CD8-positive, alpha-beta memory T cell (primary cell): ENCODE data around the gene TMEM147. TPM values are rescaled to one million over a fixed set of nuclear protein-coding genes. Genes with fewer than 3 reads are reported as not detected.
A peak's percentile ranks its signal among the peaks of the same experiment; 100 is the strongest.

ENCODE experiments used
- CTCF ChIA-PET: fragments of 350-600 bp; sonication (Branson Sonifier 250); formaldehyde crosslinking; loops from one replicate; lab custom pipeline; 2021; ENCODE audit warnings: antibody characterized with exemption; lab: Charles Lee
- POLR2A ChIA-PET: fragments of 350-600 bp; sonication (Branson Sonifier 250); formaldehyde crosslinking; loops from one replicate; lab custom pipeline; 2021; ENCODE audit warnings: antibody characterized with exemption; lab: Charles Lee
- DNase-seq, 5 donors: peaks; one replicate each; pipeline versions ENCODE4 v3.0.0 to v3.0.0-alpha.2; 2020 to 2022; ENCODE audit warnings: mixed read lengths in 1 of 5
- H3K27ac ChIP-seq: one replicate; pipeline ENCODE4 v1.7.0; 2013; ENCODE audit warnings: low read depth, mild to moderate bottlenecking, low read length, moderate library complexity
- H3K27me3 ChIP-seq: 2 replicates; pipeline ENCODE4 v1.7.0; 2013; ENCODE audit warnings: low read length, mild to moderate bottlenecking; ENCODE audit not compliant: insufficient read depth, poor library complexity, severe bottlenecking
- H3K36me3 ChIP-seq: 2 replicates; pipeline ENCODE4 v1.7.0; 2013; ENCODE audit warnings: mild to moderate bottlenecking, low read length, moderate library complexity; ENCODE audit not compliant: insufficient read depth
- H3K4me1 ChIP-seq: 2 replicates; pipeline ENCODE4 v1.7.0; 2013; ENCODE audit warnings: mild to moderate bottlenecking, low read length, moderate library complexity; ENCODE audit not compliant: insufficient read depth
- H3K4me3 ChIP-seq: 2 replicates; pipeline ENCODE4 v1.7.0; 2013; ENCODE audit warnings: mild to moderate bottlenecking, low read length
- H3K9me3 ChIP-seq: 2 replicates; pipeline ENCODE4 v1.7.0; 2013; ENCODE audit warnings: mild to moderate bottlenecking, low read length
- H3K27ac Mint-ChIP-seq, 8 donors: one replicate each; pipeline ENCODE4 v1.8.0; 2020 to 2021; ENCODE audit warnings: mixed read lengths in 8 of 8, mild to moderate bottlenecking in 6 of 8, inconsistent platforms in 3 of 8, moderate library complexity in 3 of 8
- H3K27me3 Mint-ChIP-seq, 2 donors: one replicate each; pipeline ENCODE4 v1.8.0; 2020 to 2021; ENCODE audit warnings: mixed read lengths in 2 of 2, mild to moderate bottlenecking in 1 of 2, moderate library complexity in 1 of 2
- H3K36me3 Mint-ChIP-seq, 3 donors: one replicate each; pipeline ENCODE4 v1.8.0; 2020 to 2021; ENCODE audit warnings: mixed read lengths in 3 of 3, inconsistent platforms in 1 of 3, mild to moderate bottlenecking in 1 of 3
- H3K4me1 Mint-ChIP-seq, 3 donors: one replicate each; pipeline ENCODE4 v1.8.0; 2020 to 2021; ENCODE audit warnings: mixed read lengths in 3 of 3, inconsistent platforms in 1 of 3, mild to moderate bottlenecking in 1 of 3
- H3K4me3 Mint-ChIP-seq, 7 donors: one replicate each; pipeline ENCODE4 v1.8.0; 2020 to 2021; ENCODE audit warnings: mixed read lengths in 7 of 7, mild to moderate bottlenecking in 6 of 7, moderate library complexity in 4 of 7, inconsistent platforms in 2 of 7
- H3K9me3 Mint-ChIP-seq, 5 donors: one replicate each; pipeline ENCODE4 v1.8.0; 2020 to 2022; ENCODE audit warnings: mixed read lengths in 5 of 5, mild to moderate bottlenecking in 3 of 5, moderate library complexity in 2 of 5, inconsistent platforms in 1 of 5
- polyA plus RNA-seq: library from polyadenylated mRNA; unstranded; fragments of 300-500 nt; fragmentation: Illumina TruSeq; gene quantifications from one replicate; pipeline ENCODE4 v1.2.3, GENCODE V29; 2021
- total RNA-seq, 2 experiments: library from RNA; stranded (reverse); gene quantifications; one replicate each; pipeline ENCODE4 v1.2.3, GENCODE V29; 2021

TMEM147 gene
- total and polyA plus RNA-seq, 3 experiments from 2014 or later, result 82.6 to 175 (median 91.4) TPM

- Histone ChIP-seq H3K9me3 (no peaks in the 10 kb centered on the region), H3K27ac (no peak overlapping the region), H3K4me1 (peaks cover 8% of the 10 kb centered on the region), H3K36me3 (no peaks in the 10 kb centered on the region), H3K27me3 (peaks cover 11% of the 10 kb centered on the region), H3K4me3 (no peak overlapping the region)
- H3K27ac Mint-ChIP-seq, result no peak overlapping the region
- peaks cover 0 to 3% (median 0%) of the 10 kb centered on the region in 3 donors for H3K36me3 Mint-ChIP-seq
- ChIA-PET CTCF (interaction anchor here (1.4 kb wide), 1 partner anchor 9 kb away, joined by 6 read pairs; no protein-coding TSS in a partner anchor), POLR2A (no interaction called here)
- peaks cover 30 to 52% of the 10 kb centered on the region in 2 donors for H3K27me3 Mint-ChIP-seq
- peak overlapping the region; percentile 62 to 86 (median 71) for H3K4me3 Mint-ChIP-seq
- H3K4me1 Mint-ChIP-seq, result peaks cover 7 to 15% (median 9%) of the 10 kb centered on the region in 3 donors
- H3K9me3 Mint-ChIP-seq, result no peaks in the 10 kb centered on the region
- DNase-seq, result peak in 4 of 5 donors; percentile 18 to 51 (median 28)
Measured at GRCh38 chr19:35557539-35558399, 12.3 kb downstream of the TMEM147 start.

- CTCF ChIA-PET, result interaction anchor here (1.4 kb wide), 1 partner anchor 10 kb away, joined by 6 read pairs; no protein-coding TSS in a partner anchor
- POLR2A ChIA-PET, result no interaction called here
- H3K4me3 ChIP-seq, result no peak overlapping the region
Measured at GRCh38 chr19:35558400-35559280, 13.2 kb downstream of the TMEM147 start.

GRCh38 chr19:35559281-35559659, 13.8 kb downstream of the TMEM147 start:
- Histone ChIP-seq H3K4me1 (peaks cover 8% of the 10 kb centered on the region), H3K27ac (no peak overlapping the region), H3K4me3 (no peak overlapping the region), H3K27me3 (peaks cover 11% of the 10 kb centered on the region), H3K36me3 (no peaks in the 10 kb centered on the region), H3K9me3 (no peaks in the 10 kb centered on the region)
- Mint-ChIP-seq H3K27ac (no peak overlapping the region), H3K4me1 (peaks cover 7 to 15% (median 9%) of the 10 kb centered on the region in 3 donors), H3K9me3 (no peaks in the 10 kb centered on the region), H3K27me3 (peaks cover 35 to 57% of the 10 kb centered on the region in 2 donors), H3K36me3 (peaks cover 0 to 3% (median 0%) of the 10 kb centered on the region in 3 donors), H3K4me3 (no peak overlapping the region)
- no peak for DNase-seq
- ChIA-PET POLR2A (interaction anchor here (0.5 kb wide), 1 partner anchor 314 kb away, joined by 7 read pairs; no protein-coding TSS in a partner anchor), CTCF (no interaction called here)

More at GRCh38 chr19:35558400-35559280, 13.2 kb downstream of the TMEM147 start:
- H3K27me3 ChIP-seq, result peaks cover 11% of the 10 kb centered on the region
- Mint-ChIP-seq H3K9me3 (no peaks in the 10 kb centered on the region), H3K4me3 (peak overlapping the region in 2 of 7 donors; percentile 13 to 38), H3K4me1 (peaks cover 7 to 15% (median 9%) of the 10 kb centered on the region in 3 donors), H3K27me3 (peaks cover 32 to 53% of the 10 kb centered on the region in 2 donors), H3K36me3 (peaks cover 0 to 3% (median 0%) of the 10 kb centered on the region in 3 donors), H3K27ac (no peak overlapping the region)
- no peaks in the 10 kb centered on the region for H3K9me3 ChIP-seq
- no peaks in the 10 kb centered on the region for H3K36me3 ChIP-seq
- no peak overlapping the region for H3K27ac ChIP-seq
- no peak for DNase-seq
- H3K4me1 ChIP-seq, result peaks cover 8% of the 10 kb centered on the region

- no peak overlapping the region for H3K4me3 ChIP-seq
- Mint-ChIP-seq H3K27ac (no peak overlapping the region), H3K4me3 (no peak overlapping the region), H3K36me3 (peaks cover 0 to 3% (median 0%) of the 10 kb centered on the region in 3 donors), H3K9me3 (no peaks in the 10 kb centered on the region), H3K27me3 (peaks cover 38 to 60% of the 10 kb centered on the region in 2 donors), H3K4me1 (peaks cover 7 to 15% (median 9%) of the 10 kb centered on the region in 3 donors)
- ChIA-PET POLR2A (interaction anchor here (0.5 kb wide), 1 partner anchor 313 kb away, joined by 7 read pairs; no protein-coding TSS in a partner anchor), CTCF (no interaction called here)
- no peak overlapping the region for H3K27ac ChIP-seq
- DNase-seq, result no peak
- peaks cover 8% of the 10 kb centered on the region for H3K4me1 ChIP-seq
- no peaks in the 10 kb centered on the region for H3K9me3 ChIP-seq
- peaks cover 11% of the 10 kb centered on the region for H3K27me3 ChIP-seq
- H3K36me3 ChIP-seq, result no peaks in the 10 kb centered on the region
Measured at GRCh38 chr19:35559781-35560180, 14.4 kb downstream of the TMEM147 start.

GRCh38 chr19:35560271-35560670, 14.8 kb downstream of the TMEM147 start:
- ChIA-PET CTCF (no interaction called here), POLR2A (no interaction called here)
- Histone ChIP-seq H3K27me3 (peaks cover 11% of the 10 kb centered on the region), H3K4me1 (peaks cover 8% of the 10 kb centered on the region), H3K4me3 (no peak overlapping the region), H3K27ac (no peak overlapping the region), H3K9me3 (no peaks in the 10 kb centered on the region), H3K36me3 (no peaks in the 10 kb centered on the region)
- Mint-ChIP-seq H3K27ac (no peak overlapping the region), H3K4me3 (no peak overlapping the region), H3K4me1 (peaks cover 7 to 15% (median 9%) of the 10 kb centered on the region in 3 donors), H3K9me3 (no peaks in the 10 kb centered on the region), H3K36me3 (peaks cover 0 to 3% (median 0%) of the 10 kb centered on the region in 3 donors), H3K27me3 (peaks cover 38 to 62% of the 10 kb centered on the region in 2 donors)
- no peak for DNase-seq

- ChIA-PET CTCF (no interaction called here), POLR2A (no interaction called here)
- Mint-ChIP-seq H3K4me3 (no peak overlapping the region), H3K27ac (no peak overlapping the region), H3K27me3 (peaks cover 41 to 65% of the 10 kb centered on the region in 2 donors), H3K9me3 (no peaks in the 10 kb centered on the region), H3K36me3 (peaks cover 0 to 3% (median 0%) of the 10 kb centered on the region in 3 donors), H3K4me1 (peaks cover 7 to 15% (median 9%) of the 10 kb centered on the region in 3 donors)
- Histone ChIP-seq H3K9me3 (no peaks in the 10 kb centered on the region), H3K27ac (no peak overlapping the region), H3K4me1 (peaks cover 8% of the 10 kb centered on the region), H3K27me3 (peaks cover 11% of the 10 kb centered on the region), H3K36me3 (no peaks in the 10 kb centered on the region), H3K4me3 (no peak overlapping the region)
- DNase-seq, result no peak
Measured at GRCh38 chr19:35560677-35561076, 15.3 kb downstream of the TMEM147 start.

GRCh38 chr19:35561436-35561835, 16.0 kb downstream of the TMEM147 start:
- ChIA-PET POLR2A (no interaction called here), CTCF (no interaction called here)
- Histone ChIP-seq H3K4me1 (peaks cover 8% of the 10 kb centered on the region), H3K27ac (no peak overlapping the region), H3K9me3 (no peaks in the 10 kb centered on the region), H3K27me3 (peaks cover 11% of the 10 kb centered on the region), H3K36me3 (no peaks in the 10 kb centered on the region), H3K4me3 (no peak overlapping the region)
- Mint-ChIP-seq H3K9me3 (no peaks in the 10 kb centered on the region), H3K4me3 (no peak overlapping the region), H3K27ac (no peak overlapping the region), H3K4me1 (peaks cover 7 to 15% (median 9%) of the 10 kb centered on the region in 3 donors), H3K27me3 (peaks cover 41 to 60% of the 10 kb centered on the region in 2 donors), H3K36me3 (no peaks in the 10 kb centered on the region)
- no peak for DNase-seq
